NCI-H2196 (cell line): Measurements from ENCODE around the gene AOC2.
A peak's percentile ranks its signal among the peaks of the same experiment; 100 is the strongest.
"Not testable (repeated sequence)": the region's sequence is repeated elsewhere in the genome, so short reads cannot be mapped to it uniquely, and the experiment has no call there.

Source experiments
- DNase-seq: peaks from one replicate; lab custom pipeline; 2025; ENCODE audit not compliant: unreplicated experiment; lab: John Stamatoyannopoulos, UW

Gene AOC2

DNA sequence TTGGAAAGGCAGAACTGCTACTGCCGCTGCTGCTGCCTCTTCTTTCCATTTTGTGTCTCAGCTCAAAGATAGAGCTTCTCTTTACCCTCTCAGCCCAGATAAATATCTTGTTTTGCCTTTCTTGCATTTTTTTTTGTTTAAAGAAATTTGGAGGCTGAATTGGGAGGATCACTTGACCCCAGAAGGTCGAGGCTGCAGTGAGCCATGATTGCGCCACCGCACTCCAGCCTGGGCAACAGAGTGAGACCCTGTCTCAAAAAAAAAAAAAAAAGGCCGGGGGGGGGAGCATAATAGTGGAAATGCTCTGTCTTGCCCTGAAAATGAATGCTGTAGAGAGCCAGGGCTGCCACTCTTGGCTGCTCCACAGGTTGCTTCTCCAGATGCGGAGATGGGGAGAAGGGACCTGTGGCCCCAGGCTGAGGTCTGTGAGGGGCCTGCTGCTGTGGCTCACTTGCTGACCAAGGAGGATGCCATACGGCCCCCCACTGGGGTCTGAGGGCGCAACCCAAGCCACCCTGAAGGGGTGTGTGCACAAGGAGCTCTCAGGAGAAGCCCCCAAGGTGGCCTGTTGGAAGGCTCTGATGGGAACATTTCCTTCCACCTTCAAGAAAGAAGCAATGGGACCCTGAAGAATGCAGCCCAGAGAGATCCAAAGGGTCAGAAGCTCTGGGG is 34.7 kb downstream of the AOC2 start:
- no peak for DNase-seq

DNA sequence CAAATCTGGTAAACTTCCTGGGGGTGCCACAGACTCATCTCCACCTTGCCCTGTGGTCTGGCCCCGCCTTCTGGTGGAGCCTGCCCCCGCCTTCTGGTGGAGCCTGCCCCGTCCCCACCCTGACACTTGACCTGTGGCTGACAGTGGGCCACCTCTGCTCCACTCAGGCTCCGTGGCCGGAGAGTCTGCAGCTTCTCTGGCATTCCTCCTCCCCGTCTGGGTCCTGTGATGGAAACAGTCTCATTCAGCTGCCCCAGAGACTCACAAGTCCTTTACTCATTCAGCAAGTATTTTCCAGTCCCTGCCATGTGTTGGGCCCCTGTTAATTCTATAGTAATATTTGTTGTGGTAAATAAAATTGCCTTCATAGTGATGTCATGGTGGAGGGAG is 35.2 kb downstream of the AOC2 start:
- no peak for DNase-seq

- no peak for DNase-seq
Measured at GRCh38 chr17:42880776-42881310, 36.5 kb downstream of the AOC2 start.

- peak; percentile 5 for DNase-seq
Measured at GRCh38 chr17:42881706-42882105, 37.3 kb downstream of the AOC2 start.

DNA sequence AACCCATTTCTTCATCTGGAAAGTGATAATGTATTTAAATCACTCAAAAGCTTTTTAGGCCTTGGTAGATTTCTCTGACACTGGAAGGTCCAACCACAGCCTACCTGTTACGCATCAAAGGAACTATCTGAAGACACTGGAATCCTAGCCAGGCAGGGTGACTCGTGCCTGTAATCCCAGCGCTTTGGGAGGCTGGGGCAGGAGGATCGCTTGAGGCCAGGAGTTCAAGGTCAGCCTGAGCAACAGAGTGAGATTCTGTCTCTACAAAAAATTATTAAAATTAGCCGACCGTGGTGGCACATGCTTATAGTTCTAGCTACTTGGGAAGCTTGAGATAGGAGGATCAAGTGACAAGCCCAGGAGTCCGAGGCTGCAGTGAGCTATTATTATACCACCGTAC is 37.8 kb downstream of the AOC2 start:
- DNase-seq = no peak

GRCh38 chr17:42883802-42884558 is 39.6 kb downstream of the AOC2 start:
- no peak for DNase-seq

GRCh38 chr17:42885806-42886205 is 41.4 kb downstream of the AOC2 start:
- not testable (repeated sequence) for DNase-seq

DNA sequence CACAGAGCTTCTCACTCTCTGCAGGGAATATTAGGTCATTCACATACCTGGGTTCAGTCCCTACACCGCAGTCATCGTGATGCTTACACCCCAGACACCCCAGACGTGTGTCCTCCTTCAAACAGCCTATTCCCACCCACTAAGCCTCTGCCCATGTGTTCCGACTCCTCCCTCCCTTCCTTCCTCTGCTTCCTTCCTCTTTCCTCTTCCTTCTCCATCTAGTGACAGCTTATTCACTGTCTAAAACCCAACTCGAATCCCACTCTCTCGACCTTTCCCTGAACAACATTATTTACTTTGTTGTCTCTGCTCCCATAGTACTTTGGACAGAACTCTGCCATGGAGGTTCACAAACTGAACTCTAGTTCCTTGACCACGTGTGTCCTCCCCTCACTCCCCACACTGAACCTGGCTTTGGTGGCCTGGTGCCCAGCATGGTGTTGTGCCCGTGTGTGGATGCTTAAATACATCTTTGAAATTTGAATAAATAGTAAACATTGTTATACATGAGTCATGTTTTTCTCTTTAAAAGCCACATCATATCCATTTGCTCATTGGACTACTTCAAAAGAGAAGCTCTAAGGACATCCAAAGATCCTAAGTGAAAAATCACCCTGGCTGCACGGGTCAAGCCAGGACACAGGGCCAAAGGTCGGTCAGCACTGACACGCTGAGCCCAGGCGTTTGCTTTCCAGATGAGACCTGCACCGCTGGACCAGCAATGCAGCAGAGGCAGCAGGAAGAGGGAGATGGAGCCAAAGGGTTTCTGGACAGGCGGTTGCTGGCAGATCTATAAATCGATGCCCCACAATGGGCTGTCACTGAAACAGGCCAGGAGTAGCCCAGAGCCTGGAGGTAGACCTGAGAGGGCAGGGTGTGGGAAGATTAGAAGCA is 42.1 kb downstream of the AOC2 start:
- DNase-seq = no peak

- no peak for DNase-seq
Measured at GRCh38 chr17:42889809-42890208, 45.4 kb downstream of the AOC2 start.

DNA sequence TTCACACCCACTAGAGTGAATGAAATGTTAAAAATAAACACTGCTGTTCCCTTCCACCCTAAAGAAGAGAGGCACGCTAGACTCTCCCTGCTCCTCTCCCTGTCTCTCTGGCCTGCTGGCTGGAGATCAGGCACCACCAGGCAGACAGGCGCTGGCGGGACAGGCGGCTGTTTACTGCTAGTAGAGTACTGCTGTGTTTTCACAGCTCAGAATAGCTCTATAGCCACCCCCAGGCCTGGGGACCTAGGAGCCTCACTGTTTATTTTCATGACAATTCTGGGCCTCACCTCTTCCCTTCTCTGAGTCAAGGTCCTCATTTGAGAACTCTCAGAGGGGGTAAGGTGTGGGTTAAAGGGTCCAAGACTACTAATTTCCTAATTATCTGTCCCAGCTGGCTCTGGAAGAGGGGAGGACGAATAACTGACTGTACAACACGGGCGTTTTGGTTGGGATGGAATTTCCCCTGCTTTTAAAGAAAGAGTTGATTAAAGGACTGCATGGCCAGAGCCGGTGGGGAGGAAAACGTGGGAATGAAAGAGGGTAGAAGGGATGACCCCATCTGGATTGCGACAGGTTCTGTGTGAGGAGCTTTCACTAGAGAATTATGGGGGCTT is 47.3 kb downstream of the AOC2 start:
- DNase-seq = no peak

- DNase-seq = no peak
Measured at GRCh38 chr17:42893359-42893758, 49.0 kb downstream of the AOC2 start.

GRCh38 chr17:42894283-42895184 is 50.2 kb downstream of the AOC2 start:
- no peak for DNase-seq

- no peak for DNase-seq
Measured at GRCh38 chr17:42895185-42895555, 50.8 kb downstream of the AOC2 start.

- DNase-seq = no peak
Measured at GRCh38 chr17:42898147-42898811, 53.9 kb downstream of the AOC2 start.

- not testable (repeated sequence) for DNase-seq
Measured at GRCh38 chr17:42899981-42900380, 55.6 kb downstream of the AOC2 start.
